Mesendoderm (in vitro differentiated cells): Measurements from ENCODE around the gene CDC42BPA.

Experiments used
- DNase-seq: peaks from one replicate; pipeline ENCODE4 v3.0.0; 2013
- H2AK5ac ChIP-seq: 2 replicates; pipeline ENCODE4 v1.6.1; 2013; ENCODE audit warnings: low read length, inconsistent platforms
- H2BK120ac ChIP-seq: 2 replicates; pipeline ENCODE4 v1.6.1; 2013; ENCODE audit warnings: low read depth, mild to moderate bottlenecking, low read length, moderate library complexity, mixed read lengths
- H2BK15ac ChIP-seq: replicated peaks from 2 replicates; pipeline ENCODE4 v1.6.1; 2013; ENCODE audit warnings: low read depth, mild to moderate bottlenecking, moderate library complexity
- H2BK5ac ChIP-seq: 2 replicates; pipeline ENCODE4 v1.6.1; 2013; ENCODE audit warnings: low read length, inconsistent platforms
- H3K18ac ChIP-seq: 2 replicates; pipeline ENCODE4 v1.6.1; 2013; ENCODE audit warnings: mild to moderate bottlenecking, low read length, mixed read lengths
- H3K23ac ChIP-seq: one replicate; pipeline ENCODE4 v1.6.1; 2013; ENCODE audit warnings: low read length
- H3K27ac ChIP-seq: 2 replicates; pipeline ENCODE4 v1.5.1; 2013; ENCODE audit warnings: low read depth, mild to moderate bottlenecking, inconsistent platforms, low read length, moderate library complexity
- H3K27me3 ChIP-seq: 2 replicates; pipeline ENCODE4 v1.6.1; 2013; ENCODE audit warnings: low read length, control low read depth, mild to moderate bottlenecking, inconsistent platforms; ENCODE audit not compliant: insufficient read depth, poor library complexity
- H3K36me3 ChIP-seq: 2 replicates; pipeline ENCODE4 v1.6.1; 2013; ENCODE audit warnings: low read length, inconsistent platforms; ENCODE audit not compliant: control insufficient read depth, insufficient read depth
- H3K4ac ChIP-seq: one replicate; pipeline ENCODE4 v1.6.1; 2013; ENCODE audit warnings: low read depth, mild to moderate bottlenecking, low read length, moderate library complexity
- H3K4me1 ChIP-seq: 2 replicates; pipeline ENCODE4 v1.6.1; 2013; ENCODE audit warnings: low read depth, low read length, inconsistent platforms; ENCODE audit not compliant: control insufficient read depth
- H3K4me2 ChIP-seq: 2 replicates; pipeline ENCODE4 v1.6.1; 2013; ENCODE audit warnings: low read length
- H3K4me3 ChIP-seq: 2 replicates; pipeline ENCODE4 v1.5.1; 2013; ENCODE audit warnings: mild to moderate bottlenecking, low read length
- H3K56ac ChIP-seq: one replicate; pipeline ENCODE4 v1.6.1; 2013; ENCODE audit warnings: low read length
- H3K79me1 ChIP-seq: 2 replicates; pipeline ENCODE4 v1.6.1; 2013; ENCODE audit warnings: low read length, inconsistent platforms
- H3K79me2 ChIP-seq: 2 replicates; pipeline ENCODE4 v1.6.1; 2013; ENCODE audit warnings: mild to moderate bottlenecking, low read length; ENCODE audit not compliant: control insufficient read depth, insufficient read depth
- H3K9ac ChIP-seq: 2 replicates; pipeline ENCODE4 v1.6.1; 2013; ENCODE audit warnings: low read length, inconsistent platforms
- H4K5ac ChIP-seq: one replicate; pipeline ENCODE4 v1.6.1; 2013; ENCODE audit warnings: low read length
- H4K8ac ChIP-seq: one replicate; pipeline ENCODE4 v1.6.1; 2013; ENCODE audit warnings: low read depth, mild to moderate bottlenecking, control low read depth, low read length, moderate library complexity
- WGBS: extraction: QIAGEN DNeasy Blood & Tissue Kit; methylation state at CpG from one replicate; pipeline ENCODE4 v1.1.7; 2013; ENCODE audit warnings: low lambda C conversion rate, missing lambda C conversion rate; ENCODE audit not compliant: insufficient coverage; ENCODE audit errors: extremely low coverage; 5-methylcytosine and 5-hydroxymethylcytosine counted together

The CDC42BPA gene

DNA sequence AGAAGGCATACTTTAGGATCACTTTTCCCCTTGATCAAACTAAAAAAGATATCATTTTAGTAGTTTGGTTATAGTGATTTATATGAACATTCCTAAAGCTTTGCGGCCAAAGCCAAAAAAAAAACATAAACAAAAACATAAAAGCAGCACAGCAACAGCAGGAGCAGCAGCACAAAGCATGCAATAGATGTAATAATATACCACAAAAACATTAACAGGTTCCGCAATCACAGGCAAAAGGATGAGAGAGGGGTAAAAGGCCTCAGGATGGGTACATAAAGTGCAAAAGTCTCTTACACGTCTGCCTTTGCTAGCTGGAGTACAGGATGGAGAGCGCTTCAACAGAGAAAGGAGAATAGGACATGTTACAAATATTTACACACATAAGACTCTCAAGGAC is 259.2 kb downstream of the CDC42BPA start:
- no CpG with 5 or more reads among the region's 4 CpGs for WGBS
- H3K79me2 ChIP-seq, result no peaks in the 10 kb centered on the region
- no peak overlapping the region for H3K9ac ChIP-seq
- no peak overlapping the region for H2AK5ac ChIP-seq
- no peak overlapping the region for H3K18ac ChIP-seq
- no peak overlapping the region for H4K8ac ChIP-seq
- no peak overlapping the region for H3K4ac ChIP-seq
- H3K23ac ChIP-seq, result no peak overlapping the region
- no peak overlapping the region for H3K27ac ChIP-seq
- H2BK120ac ChIP-seq, result no peak overlapping the region
- H2BK5ac ChIP-seq, result no peak overlapping the region
- H3K4me1 ChIP-seq, result no peaks in the 10 kb centered on the region
- no peak overlapping the region for H2BK15ac ChIP-seq
- no peaks in the 10 kb centered on the region for H3K27me3 ChIP-seq
- no peak overlapping the region for H3K4me2 ChIP-seq
- no peak for DNase-seq
- H4K5ac ChIP-seq, result no peak overlapping the region
- no peaks in the 10 kb centered on the region for H3K36me3 ChIP-seq
- no peaks in the 10 kb centered on the region for H3K79me1 ChIP-seq
- H3K4me3 ChIP-seq, result no peak overlapping the region
- no peak overlapping the region for H3K56ac ChIP-seq

DNA sequence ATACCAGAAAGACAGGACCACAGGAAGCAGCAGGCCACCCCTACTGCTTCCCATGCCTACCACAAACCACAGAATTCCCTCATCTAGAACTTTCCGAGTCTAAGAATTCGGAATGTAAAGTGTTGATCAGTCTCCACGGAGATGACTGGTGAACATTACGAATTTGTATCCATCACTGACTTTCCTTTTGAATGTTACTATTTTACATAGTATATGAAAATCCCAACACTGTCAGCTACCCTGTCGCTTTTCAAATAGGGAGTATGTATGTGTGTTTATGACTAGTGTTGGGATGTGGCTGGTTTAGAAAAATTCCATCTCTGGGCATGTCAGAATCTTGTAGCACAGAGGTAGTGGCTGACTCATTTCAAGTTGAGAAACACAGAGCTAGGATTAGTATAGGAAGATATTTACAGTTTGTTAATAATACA is 260.0 kb downstream of the CDC42BPA start:
- H3K4me2 ChIP-seq, result no peak overlapping the region
- no peak overlapping the region for H2BK5ac ChIP-seq
- H3K79me1 ChIP-seq, result no peaks in the 10 kb centered on the region
- no peak overlapping the region for H3K18ac ChIP-seq
- H3K79me2 ChIP-seq, result no peaks in the 10 kb centered on the region
- no peak overlapping the region for H2AK5ac ChIP-seq
- H3K4me3 ChIP-seq, result no peak overlapping the region
- H4K8ac ChIP-seq, result no peak overlapping the region
- H3K9ac ChIP-seq, result no peak overlapping the region
- DNase-seq, result peak; percentile 13
- no peak overlapping the region for H2BK15ac ChIP-seq
- no peak overlapping the region for H3K23ac ChIP-seq
- no peak overlapping the region for H3K4ac ChIP-seq
- H3K27me3 ChIP-seq, result no peaks in the 10 kb centered on the region
- H4K5ac ChIP-seq, result no peak overlapping the region
- WGBS, result no CpG with 5 or more reads among the region's 5 CpGs
- no peak overlapping the region for H2BK120ac ChIP-seq
- no peak overlapping the region for H3K56ac ChIP-seq
- H3K36me3 ChIP-seq, result no peaks in the 10 kb centered on the region
- H3K4me1 ChIP-seq, result no peaks in the 10 kb centered on the region
- no peak overlapping the region for H3K27ac ChIP-seq

DNA sequence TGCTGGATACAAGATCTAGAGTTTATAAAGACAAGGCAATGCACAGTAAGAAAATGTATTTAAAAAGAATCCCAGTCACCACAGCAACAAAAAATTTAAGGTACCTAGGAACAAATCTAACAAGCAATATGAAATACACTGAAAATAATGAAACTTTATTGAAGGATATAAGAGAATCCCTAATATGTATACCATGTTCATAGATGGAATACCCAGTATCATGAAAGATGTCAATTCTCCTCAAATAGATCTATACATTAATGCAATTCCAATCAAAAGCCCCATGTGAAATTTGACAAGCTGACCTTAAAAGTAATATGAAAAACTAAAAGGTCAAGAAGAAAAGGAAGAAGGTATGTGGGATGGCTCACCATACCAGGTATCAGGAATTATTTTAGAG is 269.0 kb downstream of the CDC42BPA start:
- Histone ChIP-seq H3K4me3 (no peak overlapping the region), H2AK5ac (no peak overlapping the region), H3K4me2 (no peak overlapping the region), H4K5ac (no peak overlapping the region), H3K79me2 (no peaks in the 10 kb centered on the region), H3K4ac (no peak overlapping the region), H2BK120ac (no peak overlapping the region), H3K79me1 (no peaks in the 10 kb centered on the region), H3K9ac (no peak overlapping the region), H3K18ac (no peak overlapping the region), H3K27me3 (no peaks in the 10 kb centered on the region), H3K27ac (no peak overlapping the region), H3K4me1 (no peaks in the 10 kb centered on the region), H2BK5ac (no peak overlapping the region), H2BK15ac (no peak overlapping the region), H3K36me3 (no peaks in the 10 kb centered on the region), H3K56ac (no peak overlapping the region), H3K23ac (no peak overlapping the region), H4K8ac (no peak overlapping the region)
- no peak for DNase-seq

- Histone ChIP-seq H3K18ac (no peak overlapping the region), H3K4ac (no peak overlapping the region), H3K56ac (no peak overlapping the region), H3K36me3 (no peaks in the 10 kb centered on the region), H3K4me3 (no peak overlapping the region), H2BK120ac (no peak overlapping the region), H4K8ac (no peak overlapping the region), H3K23ac (no peak overlapping the region), H4K5ac (no peak overlapping the region), H3K27me3 (no peaks in the 10 kb centered on the region), H2AK5ac (no peak overlapping the region), H3K9ac (no peak overlapping the region), H3K27ac (no peak overlapping the region), H3K4me1 (no peaks in the 10 kb centered on the region), H3K4me2 (no peak overlapping the region), H2BK5ac (no peak overlapping the region), H2BK15ac (no peak overlapping the region), H3K79me2 (no peaks in the 10 kb centered on the region), H3K79me1 (no peaks in the 10 kb centered on the region)
- DNase-seq, result peak; percentile 1
- no CpG with 5 or more reads among the region's 5 CpGs for WGBS
Observed at GRCh38 chr1:227043755-227044154, 274.5 kb downstream of the CDC42BPA start.

DNA sequence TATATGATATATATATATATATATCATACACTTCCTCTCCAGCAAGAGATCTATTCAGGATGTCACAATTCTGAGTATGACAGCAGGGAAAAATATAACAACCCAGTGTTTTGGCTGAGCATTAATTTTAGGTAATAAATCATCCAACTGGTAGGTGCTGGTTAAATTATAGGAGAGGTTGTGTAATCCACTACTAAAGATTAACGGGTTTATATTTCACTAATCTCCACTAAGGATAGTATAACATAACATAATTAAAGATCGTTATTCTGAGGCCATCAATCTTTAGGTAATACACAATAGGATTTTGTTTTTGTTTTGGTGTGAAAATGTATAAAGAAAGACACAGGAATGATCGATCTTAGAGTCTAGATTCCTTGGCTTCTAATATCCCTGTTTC is 276.0 kb downstream of the CDC42BPA start:
- Histone ChIP-seq H3K4me1 (no peaks in the 10 kb centered on the region), H3K27ac (no peak overlapping the region), H3K4me2 (no peak overlapping the region), H3K18ac (no peak overlapping the region), H4K5ac (no peak overlapping the region), H3K79me2 (no peaks in the 10 kb centered on the region), H2BK120ac (no peak overlapping the region), H3K9ac (no peak overlapping the region), H3K79me1 (no peaks in the 10 kb centered on the region), H3K23ac (no peak overlapping the region), H3K4me3 (no peak overlapping the region), H3K4ac (no peak overlapping the region), H4K8ac (no peak overlapping the region), H2BK15ac (no peak overlapping the region), H3K27me3 (no peaks in the 10 kb centered on the region), H3K36me3 (no peaks in the 10 kb centered on the region), H2AK5ac (no peak overlapping the region), H2BK5ac (no peak overlapping the region), H3K56ac (no peak overlapping the region)
- no peak for DNase-seq
- WGBS, result no CpG with 5 or more reads among the region's 3 CpGs

DNA sequence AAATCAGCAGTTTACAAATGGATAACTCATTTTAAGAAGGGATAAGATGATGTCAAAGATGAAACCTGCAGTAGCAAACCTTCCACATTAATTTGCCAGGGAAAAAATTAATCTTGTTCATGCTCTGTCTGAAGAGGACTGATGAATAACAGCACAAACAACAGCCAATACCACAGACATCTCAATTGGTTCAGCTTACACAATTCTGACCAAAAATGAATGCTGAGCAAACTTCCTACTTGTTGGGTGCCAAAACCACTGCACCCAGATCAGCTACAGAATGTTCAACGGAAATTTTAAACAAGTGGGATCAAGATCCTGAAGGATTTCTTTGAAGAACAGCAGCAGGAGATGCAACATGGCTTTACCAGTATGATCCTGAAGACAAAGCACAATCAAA is 279.9 kb downstream of the CDC42BPA start:
- no peak overlapping the region for H3K9ac ChIP-seq
- no peaks in the 10 kb centered on the region for H3K27me3 ChIP-seq
- H3K36me3 ChIP-seq, result no peaks in the 10 kb centered on the region
- DNase-seq, result no peak
- H3K79me2 ChIP-seq, result no peaks in the 10 kb centered on the region
- no peak overlapping the region for H3K18ac ChIP-seq
- no peaks in the 10 kb centered on the region for H3K79me1 ChIP-seq
- no peak overlapping the region for H3K4me2 ChIP-seq
- H3K23ac ChIP-seq, result no peak overlapping the region
- H2BK120ac ChIP-seq, result no peak overlapping the region
- H2BK5ac ChIP-seq, result no peak overlapping the region
- no peak overlapping the region for H4K8ac ChIP-seq
- no CpG with 5 or more reads among the region's 1 CpG for WGBS
- H2BK15ac ChIP-seq, result no peak overlapping the region
- no peak overlapping the region for H4K5ac ChIP-seq
- H2AK5ac ChIP-seq, result no peak overlapping the region
- no peak overlapping the region for H3K27ac ChIP-seq
- H3K4me1 ChIP-seq, result no peaks in the 10 kb centered on the region
- no peak overlapping the region for H3K56ac ChIP-seq
- H3K4ac ChIP-seq, result no peak overlapping the region
- no peak overlapping the region for H3K4me3 ChIP-seq
